NCI-H128 (cell line): ENCODE measurements around the gene MYMK.

ENCODE experiments used
- DNase-seq: peaks from one replicate; lab custom pipeline; 2025; ENCODE audit not compliant: unreplicated experiment; lab: John Stamatoyannopoulos, UW

Gene MYMK

GRCh38 chr9:133505901-133506652 lies 18.7 kb downstream of the MYMK start:
- DNase-seq = no peak

DNA sequence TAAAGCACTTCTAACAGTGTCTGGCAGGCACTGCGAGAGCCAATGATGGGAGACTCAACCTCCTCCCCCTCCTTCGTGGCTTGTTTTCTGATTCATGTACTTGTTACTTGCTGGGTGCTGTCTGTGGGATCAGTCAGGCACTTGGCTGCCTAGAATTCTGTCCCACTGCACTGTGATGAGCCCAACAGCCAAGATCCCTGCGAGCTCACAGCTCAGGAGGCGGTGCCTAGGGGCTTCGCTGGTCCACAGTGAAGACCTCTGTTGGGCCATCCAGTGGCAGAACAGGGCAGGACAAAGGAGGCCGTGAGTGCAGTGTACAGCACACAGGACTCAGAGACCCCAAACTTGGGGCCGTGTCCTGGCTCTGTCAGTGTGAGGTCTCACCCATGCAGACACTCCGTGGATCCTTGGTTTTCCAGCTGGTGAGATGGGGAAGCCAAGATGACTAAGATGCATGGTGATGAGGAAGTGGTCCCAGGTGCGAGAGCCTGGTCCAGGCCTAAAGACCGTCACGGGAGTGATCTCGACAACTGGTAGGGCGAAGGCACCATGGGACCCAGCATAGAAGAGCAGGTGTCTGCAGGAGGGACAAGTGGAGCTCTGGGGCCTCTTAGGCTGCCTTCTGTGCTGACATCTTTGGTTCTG lies 19.5 kb downstream of the MYMK start:
- no peak for DNase-seq

GRCh38 chr9:133502112-133502511 lies 22.6 kb downstream of the MYMK start:
- DNase-seq = no peak

DNA sequence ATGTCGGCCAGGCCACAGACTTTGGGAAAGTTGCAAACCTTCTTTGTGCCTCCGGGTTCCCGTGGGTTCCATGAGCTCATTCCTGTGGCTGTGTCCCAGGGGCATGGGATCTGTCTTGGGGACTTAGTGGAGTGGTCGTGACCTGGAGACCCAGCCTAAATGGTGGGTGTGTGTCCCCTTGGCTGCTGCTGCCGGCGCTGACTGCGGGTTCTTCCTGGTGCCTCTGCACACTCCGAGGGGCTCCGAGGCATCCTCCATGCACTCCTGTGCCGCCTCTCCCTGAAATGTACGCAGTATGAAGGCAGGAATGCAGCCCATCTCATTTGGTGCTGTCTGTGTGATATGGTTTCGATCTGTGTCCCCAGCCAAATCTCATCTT lies 24.9 kb downstream of the MYMK start:
- no peak for DNase-seq

DNA sequence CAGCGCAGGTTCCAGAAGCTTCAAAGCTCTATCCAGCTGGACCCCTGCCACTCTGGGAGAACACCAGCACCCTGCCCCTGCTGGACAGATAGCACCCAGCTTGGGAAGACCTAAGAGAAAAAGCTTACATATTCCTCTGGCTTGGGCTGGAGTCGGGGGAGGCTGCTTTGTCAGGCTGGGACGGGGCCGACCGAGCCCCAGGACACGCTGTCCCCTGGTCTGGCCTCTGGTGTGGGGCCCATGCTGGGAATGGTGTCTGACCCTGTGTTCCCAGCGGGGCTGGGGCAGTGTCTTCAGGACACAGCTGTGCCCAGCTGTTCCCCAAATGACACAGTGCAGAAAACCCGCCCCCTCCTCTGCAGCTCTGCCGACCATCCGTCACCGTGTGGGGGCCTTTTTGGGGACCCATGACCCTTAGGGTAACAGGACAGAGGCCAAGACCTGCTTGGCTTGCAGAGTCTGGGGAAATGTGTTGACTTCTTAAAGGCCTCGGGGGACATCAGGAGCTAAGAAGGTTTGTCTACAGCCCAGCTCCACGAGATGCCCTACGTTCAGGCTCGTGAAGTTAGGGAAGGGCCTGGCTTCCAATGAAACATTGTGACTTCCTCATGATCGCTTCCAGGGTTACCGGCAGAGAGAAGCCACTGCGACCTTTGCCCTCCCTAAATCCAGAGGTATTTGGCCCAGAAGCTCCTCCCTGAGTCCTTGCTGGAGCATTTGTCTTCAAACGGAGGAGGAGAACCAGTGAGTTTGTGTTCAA lies 25.4 kb downstream of the MYMK start:
- DNase-seq = no peak

DNA sequence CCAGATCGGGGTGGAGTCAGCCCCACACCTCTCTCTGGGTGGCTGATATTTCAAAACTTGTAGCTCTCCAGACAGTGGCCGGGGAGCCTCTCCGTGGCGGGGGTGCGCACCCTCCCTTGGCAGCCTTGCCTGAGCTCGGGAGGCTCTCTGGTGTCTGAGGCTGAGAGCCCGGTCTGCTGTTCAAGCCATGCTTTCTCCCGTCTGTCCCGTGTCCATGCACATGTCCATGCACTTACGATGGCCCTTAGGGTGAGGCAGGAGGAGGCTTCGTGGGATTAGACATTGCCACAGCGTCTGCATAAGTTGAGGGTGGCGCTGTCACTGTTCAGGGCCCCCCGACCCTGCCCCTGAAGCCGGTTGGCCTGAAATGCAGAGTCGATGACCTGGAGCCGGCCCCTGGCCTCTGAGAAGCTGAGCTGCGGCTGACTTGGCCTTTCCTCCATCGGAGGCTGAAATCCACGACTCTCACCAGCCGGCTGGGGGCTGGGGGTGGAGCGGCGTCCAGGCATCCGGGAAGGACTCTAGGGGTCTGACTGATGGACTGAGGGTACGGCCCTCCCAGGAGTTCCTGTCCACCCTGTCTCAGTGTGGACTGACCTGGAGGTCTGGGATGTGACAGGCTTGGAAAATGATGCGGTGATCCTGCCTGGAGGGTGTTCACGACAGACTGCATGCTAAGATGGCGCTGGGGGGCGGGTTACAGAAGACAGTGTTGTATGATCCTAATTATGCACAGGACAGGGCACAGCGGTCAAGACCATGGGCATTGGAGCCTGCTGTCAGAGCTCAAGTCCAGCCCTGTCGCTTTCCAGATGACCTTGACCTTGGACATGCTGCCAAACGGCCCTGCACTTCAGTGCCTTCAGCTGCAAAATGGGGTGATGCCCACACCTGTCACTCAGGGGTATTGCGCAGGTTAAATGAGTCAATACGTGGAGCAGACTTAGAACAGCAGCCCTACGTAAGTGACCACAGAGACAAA lies 27.6 kb downstream of the MYMK start:
- DNase-seq = no peak

GRCh38 chr9:133495327-133496293 lies 29.1 kb downstream of the MYMK start:
- DNase-seq = no peak

- no peak for DNase-seq
Measured at GRCh38 chr9:133494636-133495326, 30.0 kb downstream of the MYMK start.

DNA sequence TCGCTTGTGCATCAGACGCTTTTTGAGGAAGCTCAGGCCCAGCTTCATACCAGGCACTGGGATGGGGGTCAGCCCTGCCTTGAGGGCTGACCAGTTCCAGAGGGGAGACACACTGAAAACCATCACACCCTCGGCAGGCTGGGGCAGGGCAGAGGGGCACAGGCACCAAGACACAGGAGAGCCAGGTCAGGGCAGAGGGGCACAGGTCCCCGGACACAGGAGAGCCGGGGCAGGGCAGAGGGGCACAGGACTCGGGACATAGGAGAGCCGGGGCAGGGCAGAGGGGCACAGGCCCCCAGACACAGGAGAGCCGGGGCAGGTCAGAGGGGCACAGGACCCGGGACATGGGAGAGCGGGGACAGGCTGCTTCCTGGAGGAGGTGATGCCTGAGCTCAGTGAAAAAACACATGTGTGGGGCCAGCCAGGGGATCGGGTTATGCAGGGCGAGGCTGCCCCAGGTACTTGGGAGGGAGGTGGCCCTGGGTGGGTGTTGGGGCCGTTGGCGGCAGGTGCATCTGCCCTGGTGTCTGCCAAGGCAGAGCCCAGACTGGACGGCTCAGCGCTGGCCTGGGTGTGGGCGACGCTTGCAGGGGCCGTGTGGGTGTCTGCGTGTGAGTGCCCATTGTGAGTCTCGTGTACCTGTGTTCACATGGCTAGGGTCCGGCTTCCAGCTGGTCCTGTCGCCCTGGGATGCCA lies 30.8 kb downstream of the MYMK start:
- DNase-seq = no peak

DNA sequence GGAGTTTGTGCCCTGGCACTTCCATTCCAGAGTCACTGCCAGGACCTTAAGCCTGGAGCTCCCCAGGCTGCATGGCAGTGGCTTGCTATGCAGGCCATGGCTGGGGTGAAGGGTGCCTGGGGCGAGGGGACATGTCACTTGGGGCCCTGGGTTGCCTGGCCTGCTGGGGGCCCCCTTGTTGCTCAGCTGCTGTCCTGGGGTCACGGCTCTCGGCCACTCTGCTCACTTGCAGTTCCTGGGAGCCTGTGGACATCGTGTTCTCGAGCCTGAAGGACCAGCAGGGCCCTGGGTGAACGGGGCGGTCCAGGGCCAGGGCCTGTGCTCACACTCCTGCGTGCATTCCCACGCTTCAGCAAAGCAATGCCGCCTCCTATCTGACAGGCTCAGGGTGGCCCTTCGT lies 31.3 kb downstream of the MYMK start:
- DNase-seq = no peak

DNA sequence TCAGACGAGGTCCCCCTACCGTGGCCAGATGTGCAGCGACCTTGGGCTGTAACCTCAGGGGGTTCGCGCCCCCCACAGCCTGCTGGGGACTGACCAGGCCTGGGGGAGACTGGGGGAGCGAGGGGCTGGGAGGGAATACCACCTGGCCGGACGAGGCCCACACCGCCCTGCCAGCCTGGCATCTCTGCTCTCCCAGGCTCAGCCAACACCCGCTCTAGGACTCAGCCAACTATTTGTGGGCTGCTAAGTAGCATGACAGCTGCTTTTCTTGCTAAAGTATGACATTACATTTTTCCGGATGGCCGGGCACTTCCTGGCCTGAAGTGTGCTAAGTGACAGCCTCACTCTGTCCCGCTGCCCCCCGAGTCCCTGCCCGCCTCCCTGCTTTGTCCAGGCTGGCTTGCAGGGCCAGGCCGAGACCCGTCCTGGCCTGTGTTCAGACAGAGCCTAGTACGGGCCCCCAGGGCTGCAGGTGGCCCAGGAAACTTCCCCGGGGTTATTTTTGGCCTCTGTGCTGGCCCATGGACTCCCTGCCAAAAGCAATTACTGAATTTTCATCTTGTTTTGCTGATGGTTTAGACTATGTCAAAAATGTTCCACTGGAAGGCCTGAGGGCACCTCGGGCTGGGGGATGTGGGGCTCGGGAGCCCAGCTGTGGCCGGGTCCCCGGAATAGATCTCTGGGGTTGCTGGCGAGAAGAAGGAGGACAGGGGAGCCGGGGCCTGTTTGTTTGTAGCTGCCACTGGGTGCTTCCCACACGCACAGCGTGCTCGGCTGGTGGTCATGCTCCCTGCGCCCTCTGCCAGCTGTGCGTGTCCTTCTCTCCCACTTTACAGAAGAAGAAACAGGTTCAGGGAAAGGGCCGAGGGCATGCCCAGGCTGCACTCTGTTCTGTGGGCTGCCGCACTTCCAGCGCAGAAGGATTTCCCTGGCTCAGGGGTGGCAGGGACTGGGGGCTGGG lies 32.4 kb downstream of the MYMK start:
- DNase-seq = no peak

GRCh38 chr9:133491656-133491925 lies 33.2 kb downstream of the MYMK start:
- no peak for DNase-seq

GRCh38 chr9:133490865-133491655 lies 33.7 kb downstream of the MYMK start:
- no peak for DNase-seq

DNA sequence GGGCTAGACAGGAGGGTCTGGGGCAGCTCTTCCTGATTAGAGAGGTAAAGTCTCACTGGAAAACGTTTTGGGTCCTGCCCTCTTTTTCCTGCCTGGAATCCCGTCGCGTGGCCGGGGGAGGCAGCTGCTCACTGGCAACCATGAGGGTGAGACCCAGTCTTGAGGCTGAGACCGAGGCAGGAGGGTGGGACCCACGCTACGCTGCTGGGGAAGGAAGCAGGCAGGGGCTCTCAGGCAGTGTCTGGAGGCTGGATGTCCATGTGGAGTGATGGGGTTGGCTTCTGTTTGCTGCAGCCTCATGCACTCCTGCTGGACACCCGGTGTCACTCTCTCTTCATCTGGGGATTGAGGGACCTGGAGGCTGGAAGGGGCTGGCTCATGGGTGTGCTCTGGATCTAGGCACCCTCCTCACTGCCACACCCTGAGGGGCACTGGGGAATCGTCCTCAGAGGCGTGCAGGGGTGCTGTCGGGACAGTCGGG lies 34.5 kb downstream of the MYMK start:
- DNase-seq = no peak

- DNase-seq = no peak
Measured at GRCh38 chr9:133489253-133490190, 35.2 kb downstream of the MYMK start.
